K562 (cell line): ENCODE measurements around the gene ENTR1. TPM values are rescaled to one million over a fixed set of nuclear protein-coding genes. Genes with fewer than 3 reads are reported as not detected.

Experiments
- ATF1 ChIP-seq, 2 experiments: fragments of 450-650 bp in 1 of 2; IDR thresholded peaks; 2 replicates each; pipeline ENCODE4 v1.6.1; 2016; ENCODE audit warnings: missing compliant biosample characterization in 1 of 2, missing genetic modification characterization in 1 of 2
- CSDE1 ChIP-seq, 2 experiments: fragments of 450-650 bp; IDR thresholded peaks; 2 replicates each; pipeline ENCODE4 v1.6.1; 2016; ENCODE audit warnings: mild to moderate bottlenecking in 1 of 2
- FIP1L1 ChIP-seq: fragments of 200-400 bp; formaldehyde crosslinking; IDR thresholded peaks from 2 replicates; pipeline ENCODE4 v1.6.1; 2018; ENCODE audit warnings: mild to moderate bottlenecking, low read depth, low read length; ENCODE audit not compliant: poor library complexity, severe bottlenecking
- HOMEZ ChIP-seq: fragments of 250-450 bp; sonication (Bioruptor Pico); IDR thresholded peaks from 2 replicates; pipeline ENCODE4 v1.4.0; 2020; ENCODE audit warnings: mild to moderate bottlenecking, moderate library complexity
- KDM5B ChIP-seq: fragments of 200-600 bp; sonication (generic); IDR thresholded peaks from 2 replicates; pipeline ENCODE4 v1.6.1; 2012; ENCODE audit warnings: low read depth, mild to moderate bottlenecking, moderate library complexity, low read length, control low read depth, inconsistent platforms; ENCODE audit not compliant: insufficient replicate concordance
- PHF20 ChIP-seq: fragments of 450-650 bp; IDR thresholded peaks from 2 replicates; pipeline ENCODE4 v1.6.1; 2018; ENCODE audit not compliant: partially characterized antibody
- POLR2G ChIP-seq: fragments of 200-400 bp; formaldehyde crosslinking; IDR thresholded peaks from 2 replicates; pipeline ENCODE4 v1.6.1; 2017; ENCODE audit warnings: low read depth, mild to moderate bottlenecking, antibody characterized with exemption, low read length, moderate library complexity
- ZBTB11 ChIP-seq, 3 experiments: fragments of 200-800 bp in 1 of 3; fragments of 250-450 bp in 1 of 3; fragments of 450-650 bp in 1 of 3; sonication (Bioruptor Pico) in 1 of 3; sonication (Bioruptor generic) in 1 of 3; formaldehyde crosslinking in 1 of 3; IDR thresholded peaks; 2 replicates each; pipeline versions ENCODE4 v1.6.1 to v1.8.0; 2016 to 2022; ENCODE audit warnings: mild to moderate bottlenecking in 2 of 3, missing genetic modification characterization in 2 of 3, missing compliant biosample characterization in 1 of 3, moderate library complexity in 1 of 3
- ZNF146 ChIP-seq: IDR thresholded peaks from one replicate; pipeline ENCODE4 v1.6.1; 2018; ENCODE audit warnings: missing compliant biosample characterization; ENCODE audit not compliant: unreplicated experiment
- ZNF592 ChIP-seq: fragments of 450-650 bp; IDR thresholded peaks from 2 replicates; pipeline ENCODE4 v1.6.1; 2017; ENCODE audit warnings: antibody characterized with exemption, mild to moderate bottlenecking
- polyA plus RNA-seq, 8 experiments: library from polyadenylated mRNA; depleted of rRNA in 4 of 8; stranded (reverse) in 5 of 8; unstranded in 3 of 8; fragments of >200 nt; fragmentation: Nextera tagmentation in 2 of 8; fragmentation: Illumina TruSeq in 1 of 8; extraction: Ambion mirVana in 2 of 8; extraction: Trizol in 1 of 8; gene quantifications; 2 replicates each; pipeline versions ENCODE4 v1.2.1 to v1.2.3, GENCODE V29; 2011 to 2014; ENCODE audit warnings: inconsistent platforms in 1 of 8, missing spikeins in 1 of 8
- total RNA-seq, 7 experiments: library from RNA; depleted of rRNA in 6 of 7; stranded (reverse); fragments of >200 nt in 6 of 7; fragmentation: Illumina TruSeq in 2 of 7; extraction: Trizol in 2 of 7; gene quantifications; 2 replicates each; pipeline versions ENCODE4 v1.2.1 to v1.2.3, GENCODE V29; 2011 to 2021; ENCODE audit warnings: low replicate concordance in 1 of 7
- TF ChIP-seq, protein P1 (sequence below): fragments of 450-650 bp; formaldehyde crosslinking; IDR thresholded peaks from 2 replicates; pipeline ENCODE4 v1.4.0; 2020; ENCODE audit warnings: mild to moderate bottlenecking, mixed read lengths
- TF ChIP-seq, protein P2 (sequence below), 2 experiments: IDR thresholded peaks; 2 replicates each; pipeline ENCODE4 v1.6.1; 2011; ENCODE audit warnings: borderline replicate concordance in 1 of 2, control low read depth in 1 of 2, low read depth in 1 of 2, low read length in 1 of 2, mild to moderate bottlenecking in 1 of 2, mixed read lengths in 1 of 2, moderate library complexity in 1 of 2; ENCODE audit not compliant: insufficient read depth in 1 of 2, insufficient read length in 1 of 2, poor library complexity in 1 of 2, severe bottlenecking in 1 of 2; ENCODE audit errors: extremely low read depth in 1 of 2

The ENTR1 gene
- total and polyA plus RNA-seq, 9 of the 15 experiments (the other 6 are each of a cell fraction or from before 2014, with no cell fraction given) = 6.7 to 106 (median 72.6) TPM

GRCh38 chr9:136372561-136373299, 37.7 kb downstream of the ENTR1 start (continued):
- TF ChIP-seq ATF1 (CRISPR knock-in tag; IDR thresholded peaks at IDR 0.05) (no peak), ATF1 (tag; IDR thresholded peaks at IDR 0.05) (peak; percentile 53), PHF20 (peak; percentile 2), KDM5B (no peak), FIP1L1 (peak; percentile 78), POLR2G (peak; percentile 83), HOMEZ (CRISPR knock-in tag) (no peak), CSDE1 (IDR thresholded peaks at IDR 0.05) (no peak), ZBTB11 (CRISPR knock-in tag; IDR thresholded peaks at IDR 0.05) (peak in 1 of 3 experiments; percentile 26; a peak in 2 of 6 replicates), ZNF146 (CRISPR knock-in tag) (no peak), ZNF592 (peak; percentile 58; the same call in 1 of the 2 replicates)
- TF ChIP-seq, protein P1, sequence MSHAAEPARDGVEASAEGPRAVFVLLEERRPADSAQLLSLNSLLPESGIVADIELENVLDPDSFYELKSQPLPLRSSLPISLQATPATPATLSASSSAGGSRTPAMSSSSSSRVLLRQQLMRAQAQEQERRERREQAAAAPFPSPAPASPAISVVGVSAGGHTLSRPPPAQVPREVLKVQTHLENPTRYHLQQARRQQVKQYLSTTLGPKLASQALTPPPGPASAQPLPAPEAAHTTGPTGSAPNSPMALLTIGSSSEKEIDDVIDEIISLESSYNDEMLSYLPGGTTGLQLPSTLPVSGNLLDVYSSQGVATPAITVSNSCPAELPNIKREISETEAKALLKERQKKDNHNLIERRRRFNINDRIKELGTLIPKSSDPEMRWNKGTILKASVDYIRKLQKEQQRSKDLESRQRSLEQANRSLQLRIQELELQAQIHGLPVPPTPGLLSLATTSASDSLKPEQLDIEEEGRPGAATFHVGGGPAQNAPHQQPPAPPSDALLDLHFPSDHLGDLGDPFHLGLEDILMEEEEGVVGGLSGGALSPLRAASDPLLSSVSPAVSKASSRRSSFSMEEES (CRISPR knock-in tag) = no peak
- TF ChIP-seq, protein P2, sequence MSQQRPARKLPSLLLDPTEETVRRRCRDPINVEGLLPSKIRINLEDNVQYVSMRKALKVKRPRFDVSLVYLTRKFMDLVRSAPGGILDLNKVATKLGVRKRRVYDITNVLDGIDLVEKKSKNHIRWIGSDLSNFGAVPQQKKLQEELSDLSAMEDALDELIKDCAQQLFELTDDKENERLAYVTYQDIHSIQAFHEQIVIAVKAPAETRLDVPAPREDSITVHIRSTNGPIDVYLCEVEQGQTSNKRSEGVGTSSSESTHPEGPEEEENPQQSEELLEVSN (IDR thresholded peaks at IDR 0.05; ENCODE audit: borderline replicate concordance in 1 of 2, extremely low read depth in 1 of 2, insufficient read depth in 1 of 2, insufficient read length in 1 of 2, low read depth in 1 of 2, low read length in 1 of 2, poor library complexity in 1 of 2, severe bottlenecking in 1 of 2) = peak in 1 of 2 experiments; percentile 4
